GM23338 (cell line): ENCODE measurements around the gene VRK3. TPM values are rescaled to one million over a fixed set of nuclear protein-coding genes. Genes with fewer than 3 reads are reported as not detected.

ENCODE experiments used
- ATAC-seq: fragments of 200-7000 bp; cut with Tn5 transposase; 3 replicates; pipeline ENCODE4 v1.9.1; 2020
- DNase-seq: peaks from one replicate; pipeline ENCODE4 v3.0.0-alpha.2; 2015; ENCODE audit warnings: low spot score
- H2AFZ ChIP-seq: fragments of 200-600 bp; sonication (generic); 2 replicates; pipeline ENCODE4 v1.8.0; 2016; ENCODE audit warnings: antibody characterized with exemption, mild to moderate bottlenecking, moderate library complexity
- H3F3A ChIP-seq: fragments of 200-600 bp; sonication (generic); replicated peaks from 2 replicates; pipeline ENCODE4 v1.8.0; 2017; ENCODE audit warnings: antibody characterized with exemption, mixed run types, low read depth
- H3K27ac ChIP-seq: fragments of 200-600 bp; sonication (generic); 2 replicates; pipeline ENCODE4 v1.6.1; 2016; ENCODE audit warnings: low read depth
- H3K27me3 ChIP-seq: fragments of 200-600 bp; sonication (generic); 2 replicates; pipeline ENCODE4 v1.8.0; 2016; ENCODE audit warnings: mild to moderate bottlenecking, mixed run types, moderate library complexity; ENCODE audit not compliant: insufficient read depth
- H3K36me3 ChIP-seq: fragments of 200-600 bp; sonication (generic); 2 replicates; pipeline ENCODE4 v1.8.0; 2016; ENCODE audit warnings: mild to moderate bottlenecking; ENCODE audit not compliant: insufficient read depth
- H3K4me1 ChIP-seq: fragments of 200-600 bp; sonication (generic); 2 replicates; pipeline ENCODE4 v1.8.0; 2016; ENCODE audit warnings: mild to moderate bottlenecking, moderate library complexity; ENCODE audit not compliant: insufficient read depth
- H3K4me2 ChIP-seq: fragments of 200-600 bp; sonication (generic); 2 replicates; pipeline ENCODE4 v1.7.1; 2017; ENCODE audit warnings: mixed run types
- H3K4me3 ChIP-seq: fragments of 200-600 bp; sonication (generic); 2 replicates; pipeline ENCODE4 v1.6.1; 2016; ENCODE audit warnings: mixed run types
- H3K79me2 ChIP-seq: fragments of 200-600 bp; sonication (generic); replicated peaks from 2 replicates; pipeline ENCODE4 v1.8.0; 2017; ENCODE audit warnings: mild to moderate bottlenecking; ENCODE audit not compliant: insufficient read depth
- H3K9me2 ChIP-seq: fragments of 200-600 bp; sonication (generic); 2 replicates; pipeline ENCODE4 v1.8.0; 2017; ENCODE audit not compliant: insufficient read depth
- H4K20me1 ChIP-seq: fragments of 200-600 bp; sonication (generic); replicated peaks from 2 replicates; pipeline ENCODE4 v1.8.0; 2017; ENCODE audit warnings: mild to moderate bottlenecking; ENCODE audit not compliant: insufficient read depth
- H3K27ac Mint-ChIP-seq: 2 replicates; pipeline ENCODE4 v1.8.0; 2020; ENCODE audit warnings: inconsistent platforms, mild to moderate bottlenecking, moderate library complexity, mixed read lengths
- H3K27me3 Mint-ChIP-seq: 3 replicates; pipeline ENCODE4 v1.8.0; 2022; ENCODE audit warnings: low read depth, mild to moderate bottlenecking, moderate library complexity, mixed read lengths, inconsistent platforms; ENCODE audit not compliant: insufficient read depth, poor library complexity
- H3K36me3 Mint-ChIP-seq: 3 replicates; pipeline ENCODE4 v1.8.0; 2021; ENCODE audit warnings: low read depth, mild to moderate bottlenecking, inconsistent platforms, moderate library complexity, mixed read lengths
- H3K4me1 Mint-ChIP-seq: 3 replicates; pipeline ENCODE4 v1.8.0; 2020; ENCODE audit warnings: mild to moderate bottlenecking, inconsistent platforms, mixed read lengths
- H3K4me3 Mint-ChIP-seq: 3 replicates; pipeline ENCODE4 v1.8.0; 2021; ENCODE audit warnings: moderate library complexity, mild to moderate bottlenecking, inconsistent platforms, mixed read lengths
- H3K9me3 Mint-ChIP-seq: 3 replicates; pipeline ENCODE4 v1.8.0; 2020; ENCODE audit warnings: moderate library complexity, mild to moderate bottlenecking, inconsistent platforms, mixed read lengths
- CREB1 ChIP-seq: fragments of 250-450 bp; sonication (Bioruptor Pico); IDR thresholded peaks from 2 replicates; pipeline ENCODE4 v1.5.0; 2020; ENCODE audit warnings: low read depth, mild to moderate bottlenecking, moderate library complexity
- CTCF ChIP-seq, 2 experiments: fragments of 200-600 bp in 1 of 2; sonication (generic) in 1 of 2; conservative IDR thresholded peaks; 2 replicates each; pipeline versions ENCODE4 v1.5.1 to v1.6.1; 2016 to 2017; ENCODE audit warnings: antibody characterized with exemption in 2 of 2, low read depth in 2 of 2, mild to moderate bottlenecking in 2 of 2, moderate library complexity in 1 of 2
- ETS1 ChIP-seq: IDR thresholded peaks from 2 replicates; pipeline ENCODE4 v1.6.1; 2016; ENCODE audit warnings: antibody characterized with exemption
- EZH2 ChIP-seq: fragments of 200-600 bp; sonication (generic); IDR thresholded peaks from one replicate; pipeline ENCODE4 v1.8.0; 2017; ENCODE audit warnings: antibody characterized with exemption, mild to moderate bottlenecking, low read depth; ENCODE audit not compliant: unreplicated experiment
- EZH2phosphoT487 ChIP-seq: fragments of 200-600 bp; sonication (generic); IDR thresholded peaks from one replicate; pipeline ENCODE4 v1.8.1; 2018; ENCODE audit warnings: antibody characterized with exemption; ENCODE audit not compliant: unreplicated experiment
- JUNB ChIP-seq: IDR thresholded peaks from one replicate; pipeline ENCODE4 v1.6.1; 2016; ENCODE audit warnings: antibody characterized with exemption; ENCODE audit not compliant: unreplicated experiment
- NANOG ChIP-seq: IDR thresholded peaks from 2 replicates; pipeline ENCODE4 v1.6.1; 2016; ENCODE audit warnings: antibody characterized with exemption, borderline replicate concordance
- POLR2AphosphoS5 ChIP-seq: IDR thresholded peaks from 2 replicates; pipeline ENCODE4 v1.6.1; 2016; ENCODE audit warnings: antibody characterized with exemption, low read depth
- STAT1 ChIP-seq: IDR thresholded peaks from one replicate; pipeline ENCODE4 v1.6.1; 2016; ENCODE audit warnings: antibody characterized with exemption; ENCODE audit not compliant: unreplicated experiment
- ZNF114 ChIP-seq: fragments of 250-450 bp; sonication (Bioruptor Pico); IDR thresholded peaks from 2 replicates; pipeline ENCODE4 v1.5.0; 2020; ENCODE audit warnings: mild to moderate bottlenecking, moderate library complexity
- ZNF331 ChIP-seq: fragments of 250-450 bp; sonication (Bioruptor Pico); IDR thresholded peaks from 2 replicates; pipeline ENCODE4 v1.5.0; 2020; ENCODE audit warnings: low read depth, mild to moderate bottlenecking, moderate library complexity
- polyA plus RNA-seq: library from polyadenylated mRNA; unstranded; fragments of >200 nt; fragmentation: Nextera tagmentation; extraction: Ambion mirVana; gene quantifications from 2 replicates; pipeline ENCODE4 v1.2.1, GENCODE V29; 2016
- total RNA-seq: library from RNA; depleted of rRNA; stranded (reverse); fragments of >200 nt; shearing (Covaris generic); gene quantifications from 2 replicates; pipeline ENCODE4 v1.2.3, GENCODE V29; 2014
- TF ChIP-seq, protein P1 (sequence below): fragments of 250-450 bp; sonication (Bioruptor Pico); IDR thresholded peaks from 2 replicates; pipeline ENCODE4 v1.5.0; 2020; ENCODE audit warnings: mild to moderate bottlenecking, moderate library complexity
- TF ChIP-seq, protein P2 (sequence below): IDR thresholded peaks from one replicate; pipeline ENCODE4 v1.6.1; 2018; ENCODE audit warnings: antibody characterized with exemption; ENCODE audit not compliant: unreplicated experiment

VRK3 gene
- total and polyA plus RNA-seq, 2 experiments from 2014 or later: 17.4 to 29.1 TPM

GRCh38 chr19:50059045-50059444 lies 33.9 kb upstream of the VRK3 start:
- Histone ChIP-seq H3K4me2 (no peak overlapping the region), H3F3A (no peaks in the 10 kb centered on the region), H3K27me3 (no peaks in the 10 kb centered on the region), H3K4me3 (no peak overlapping the region), H2AFZ (no peak overlapping the region), H3K36me3 (no peaks in the 10 kb centered on the region), H3K9me2 (no peaks in the 10 kb centered on the region), H3K4me1 (no peaks in the 10 kb centered on the region), H3K79me2 (no peaks in the 10 kb centered on the region), H4K20me1 (no peaks in the 10 kb centered on the region), H3K27ac (no peak overlapping the region)
- ATAC-seq (no peak), DNase-seq (no peak)
- TF ChIP-seq POLR2AphosphoS5 (no peak), EZH2 (no peak), JUNB (no peak), ZNF114 (CRISPR knock-in tag) (no peak), CREB1 (no peak), NANOG (no peak), EZH2phosphoT487 (no peak), STAT1 (no peak), ETS1 (no peak), CTCF (conservative IDR thresholded peaks at IDR 0.05; ENCODE audit: low read depth in 2 of 2) (no peak), ZNF331 (CRISPR knock-in tag) (no peak)
- TF ChIP-seq, protein P1, sequence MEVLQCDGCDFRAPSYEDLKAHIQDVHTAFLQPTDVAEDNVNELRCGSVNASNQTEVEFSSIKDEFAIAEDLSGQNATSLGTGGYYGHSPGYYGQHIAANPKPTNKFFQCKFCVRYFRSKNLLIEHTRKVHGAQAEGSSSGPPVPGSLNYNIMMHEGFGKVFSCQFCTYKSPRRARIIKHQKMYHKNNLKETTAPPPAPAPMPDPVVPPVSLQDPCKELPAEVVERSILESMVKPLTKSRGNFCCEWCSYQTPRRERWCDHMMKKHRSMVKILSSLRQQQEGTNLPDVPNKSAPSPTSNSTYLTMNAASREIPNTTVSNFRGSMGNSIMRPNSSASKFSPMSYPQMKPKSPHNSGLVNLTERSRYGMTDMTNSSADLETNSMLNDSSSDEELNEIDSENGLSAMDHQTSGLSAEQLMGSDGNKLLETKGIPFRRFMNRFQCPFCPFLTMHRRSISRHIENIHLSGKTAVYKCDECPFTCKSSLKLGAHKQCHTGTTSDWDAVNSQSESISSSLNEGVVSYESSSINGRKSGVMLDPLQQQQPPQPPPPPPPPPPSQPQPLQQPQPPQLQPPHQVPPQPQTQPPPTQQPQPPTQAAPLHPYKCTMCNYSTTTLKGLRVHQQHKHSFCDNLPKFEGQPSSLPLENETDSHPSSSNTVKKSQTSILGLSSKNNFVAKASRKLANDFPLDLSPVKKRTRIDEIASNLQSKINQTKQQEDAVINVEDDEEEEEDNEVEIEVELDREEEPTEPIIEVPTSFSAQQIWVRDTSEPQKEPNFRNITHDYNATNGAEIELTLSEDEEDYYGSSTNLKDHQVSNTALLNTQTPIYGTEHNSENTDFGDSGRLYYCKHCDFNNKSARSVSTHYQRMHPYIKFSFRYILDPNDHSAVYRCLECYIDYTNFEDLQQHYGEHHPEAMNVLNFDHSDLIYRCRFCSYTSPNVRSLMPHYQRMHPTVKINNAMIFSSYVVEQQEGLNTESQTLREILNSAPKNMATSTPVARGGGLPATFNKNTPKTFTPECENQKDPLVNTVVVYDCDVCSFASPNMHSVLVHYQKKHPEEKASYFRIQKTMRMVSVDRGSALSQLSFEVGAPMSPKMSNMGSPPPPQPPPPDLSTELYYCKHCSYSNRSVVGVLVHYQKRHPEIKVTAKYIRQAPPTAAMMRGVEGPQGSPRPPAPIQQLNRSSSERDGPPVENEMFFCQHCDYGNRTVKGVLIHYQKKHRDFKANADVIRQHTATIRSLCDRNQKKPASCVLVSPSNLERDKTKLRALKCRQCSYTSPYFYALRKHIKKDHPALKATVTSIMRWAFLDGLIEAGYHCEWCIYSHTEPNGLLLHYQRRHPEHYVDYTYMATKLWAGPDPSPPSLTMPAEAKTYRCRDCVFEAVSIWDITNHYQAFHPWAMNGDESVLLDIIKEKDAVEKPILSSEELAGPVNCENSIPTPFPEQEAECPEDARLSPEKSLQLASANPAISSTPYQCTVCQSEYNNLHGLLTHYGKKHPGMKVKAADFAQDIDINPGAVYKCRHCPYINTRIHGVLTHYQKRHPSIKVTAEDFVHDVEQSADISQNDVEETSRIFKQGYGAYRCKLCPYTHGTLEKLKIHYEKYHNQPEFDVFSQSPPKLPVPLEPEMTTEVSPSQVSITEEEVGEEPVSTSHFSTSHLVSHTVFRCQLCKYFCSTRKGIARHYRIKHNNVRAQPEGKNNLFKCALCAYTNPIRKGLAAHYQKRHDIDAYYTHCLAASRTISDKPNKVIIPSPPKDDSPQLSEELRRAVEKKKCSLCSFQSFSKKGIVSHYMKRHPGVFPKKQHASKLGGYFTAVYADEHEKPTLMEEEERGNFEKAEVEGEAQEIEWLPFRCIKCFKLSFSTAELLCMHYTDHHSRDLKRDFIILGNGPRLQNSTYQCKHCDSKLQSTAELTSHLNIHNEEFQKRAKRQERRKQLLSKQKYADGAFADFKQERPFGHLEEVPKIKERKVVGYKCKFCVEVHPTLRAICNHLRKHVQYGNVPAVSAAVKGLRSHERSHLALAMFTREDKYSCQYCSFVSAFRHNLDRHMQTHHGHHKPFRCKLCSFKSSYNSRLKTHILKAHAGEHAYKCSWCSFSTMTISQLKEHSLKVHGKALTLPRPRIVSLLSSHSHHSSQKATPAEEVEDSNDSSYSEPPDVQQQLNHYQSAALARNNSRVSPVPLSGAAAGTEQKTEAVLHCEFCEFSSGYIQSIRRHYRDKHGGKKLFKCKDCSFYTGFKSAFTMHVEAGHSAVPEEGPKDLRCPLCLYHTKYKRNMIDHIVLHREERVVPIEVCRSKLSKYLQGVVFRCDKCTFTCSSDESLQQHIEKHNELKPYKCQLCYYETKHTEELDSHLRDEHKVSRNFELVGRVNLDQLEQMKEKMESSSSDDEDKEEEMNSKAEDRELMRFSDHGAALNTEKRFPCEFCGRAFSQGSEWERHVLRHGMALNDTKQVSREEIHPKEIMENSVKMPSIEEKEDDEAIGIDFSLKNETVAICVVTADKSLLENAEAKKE (CRISPR knock-in tag): no peak
- TF ChIP-seq, protein P2, sequence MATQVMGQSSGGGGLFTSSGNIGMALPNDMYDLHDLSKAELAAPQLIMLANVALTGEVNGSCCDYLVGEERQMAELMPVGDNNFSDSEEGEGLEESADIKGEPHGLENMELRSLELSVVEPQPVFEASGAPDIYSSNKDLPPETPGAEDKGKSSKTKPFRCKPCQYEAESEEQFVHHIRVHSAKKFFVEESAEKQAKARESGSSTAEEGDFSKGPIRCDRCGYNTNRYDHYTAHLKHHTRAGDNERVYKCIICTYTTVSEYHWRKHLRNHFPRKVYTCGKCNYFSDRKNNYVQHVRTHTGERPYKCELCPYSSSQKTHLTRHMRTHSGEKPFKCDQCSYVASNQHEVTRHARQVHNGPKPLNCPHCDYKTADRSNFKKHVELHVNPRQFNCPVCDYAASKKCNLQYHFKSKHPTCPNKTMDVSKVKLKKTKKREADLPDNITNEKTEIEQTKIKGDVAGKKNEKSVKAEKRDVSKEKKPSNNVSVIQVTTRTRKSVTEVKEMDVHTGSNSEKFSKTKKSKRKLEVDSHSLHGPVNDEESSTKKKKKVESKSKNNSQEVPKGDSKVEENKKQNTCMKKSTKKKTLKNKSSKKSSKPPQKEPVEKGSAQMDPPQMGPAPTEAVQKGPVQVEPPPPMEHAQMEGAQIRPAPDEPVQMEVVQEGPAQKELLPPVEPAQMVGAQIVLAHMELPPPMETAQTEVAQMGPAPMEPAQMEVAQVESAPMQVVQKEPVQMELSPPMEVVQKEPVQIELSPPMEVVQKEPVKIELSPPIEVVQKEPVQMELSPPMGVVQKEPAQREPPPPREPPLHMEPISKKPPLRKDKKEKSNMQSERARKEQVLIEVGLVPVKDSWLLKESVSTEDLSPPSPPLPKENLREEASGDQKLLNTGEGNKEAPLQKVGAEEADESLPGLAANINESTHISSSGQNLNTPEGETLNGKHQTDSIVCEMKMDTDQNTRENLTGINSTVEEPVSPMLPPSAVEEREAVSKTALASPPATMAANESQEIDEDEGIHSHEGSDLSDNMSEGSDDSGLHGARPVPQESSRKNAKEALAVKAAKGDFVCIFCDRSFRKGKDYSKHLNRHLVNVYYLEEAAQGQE: no peak
- no peak overlapping the region for H3K27ac Mint-ChIP-seq
- peaks cover 25% of the 10 kb centered on the region for H3K36me3 Mint-ChIP-seq
- peaks cover 84% of the 10 kb centered on the region for H3K9me3 Mint-ChIP-seq
- H3K27me3 Mint-ChIP-seq: peaks cover 10% of the 10 kb centered on the region
- no peaks in the 10 kb centered on the region for H3K4me1 Mint-ChIP-seq
- no peak overlapping the region for H3K4me3 Mint-ChIP-seq
